ENCODE data around the gene ELF2. TPM values are rescaled to one million over a fixed set of nuclear protein-coding genes. Genes with fewer than 3 reads are reported as not detected.
A peak's percentile ranks its signal among the peaks of the same experiment; 100 is the strongest.

ELF2 gene
- polyA plus RNA-seq, 1 donor from 2014 or later = 105 TPM

DNA sequence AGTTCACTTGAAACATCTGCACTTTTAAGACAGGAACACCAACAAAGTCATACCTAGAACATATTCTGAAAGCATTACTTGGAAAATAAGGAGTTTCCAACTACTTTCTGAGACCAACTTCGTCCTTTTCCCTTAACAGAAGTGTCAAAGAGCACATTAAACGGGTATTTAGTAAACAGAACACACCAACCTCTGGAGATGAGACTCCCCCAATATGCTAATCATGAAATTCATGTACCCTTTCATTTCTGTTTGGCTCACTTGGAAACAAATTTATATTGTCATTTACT lies 92.3 kb downstream of the ELF2 start:
- Histone ChIP-seq H3K9ac (ENCODE audit: low read length) (peak overlapping the region; percentile 76), H3K27ac (ENCODE audit: low read length) (peak overlapping the region; percentile 62), H3K9me3 (ENCODE audit: low read length) (no peaks in the 10 kb centered on the region), H3K9me2 (ENCODE audit: insufficient read depth, low read length) (no peaks in the 10 kb centered on the region), H3K36me3 (ENCODE audit: insufficient read depth, low read length) (no peaks in the 10 kb centered on the region), H2AFZ (ENCODE audit: low read depth, low read length) (no peak overlapping the region), H3K79me2 (replicated peaks; ENCODE audit: insufficient read depth, low read length) (peaks cover 18% of the 10 kb centered on the region), H3K4me3 (ENCODE audit: low read length) (peak overlapping the region; percentile 89), H3K4me2 (ENCODE audit: low read length) (peak overlapping the region; percentile 88), H3K27me3 (ENCODE audit: insufficient read depth, low read depth, low read length) (no peaks in the 10 kb centered on the region), H3F3A (ENCODE audit: insufficient read depth, low read length, poor library complexity, severe bottlenecking) (peaks cover 7% of the 10 kb centered on the region), H4K20me1 (ENCODE audit: insufficient read depth) (no peaks in the 10 kb centered on the region)
- TF ChIP-seq POLR2AphosphoS5 (IDR thresholded peaks at IDR 0.05) = no peak

- H4K20me1 ChIP-seq (ENCODE audit: insufficient read depth) = no peaks in the 10 kb centered on the region
- peak overlapping the region; percentile 25 for H2AFZ ChIP-seq (ENCODE audit: low read depth, low read length)
- H3K4me2 ChIP-seq (ENCODE audit: low read length) = peak overlapping the region; percentile 88
- H3K9me2 ChIP-seq (ENCODE audit: insufficient read depth, low read length) = no peaks in the 10 kb centered on the region
- no peaks in the 10 kb centered on the region for H3K36me3 ChIP-seq (ENCODE audit: insufficient read depth, low read length)
- TF ChIP-seq TAF1 (IDR thresholded peaks at IDR 0.05; ENCODE audit: low read depth) (no peak), EZH2 (IDR thresholded peaks at IDR 0.05; ENCODE audit: borderline replicate concordance, insufficient read depth, low read length, poor library complexity, severe bottlenecking) (no peak), EP300 (conservative IDR thresholded peaks at IDR 0.05; ENCODE audit: poor library complexity, severe bottlenecking) (peak; percentile 39), POLR2AphosphoS5 (IDR thresholded peaks at IDR 0.05) (peak; percentile 62), SMC3 (conservative IDR thresholded peaks at IDR 0.05; ENCODE audit: poor library complexity) (no peak), RAD21 (conservative IDR thresholded peaks at IDR 0.05) (peak; percentile 27), MXI1 (conservative IDR thresholded peaks at IDR 0.05; ENCODE audit: poor library complexity, severe bottlenecking) (peak; percentile 80), CTCF (IDR thresholded peaks at IDR 0.05; ENCODE audit: poor library complexity, severe bottlenecking) (peak; percentile 76)
- TF ChIP-seq, protein P1, sequence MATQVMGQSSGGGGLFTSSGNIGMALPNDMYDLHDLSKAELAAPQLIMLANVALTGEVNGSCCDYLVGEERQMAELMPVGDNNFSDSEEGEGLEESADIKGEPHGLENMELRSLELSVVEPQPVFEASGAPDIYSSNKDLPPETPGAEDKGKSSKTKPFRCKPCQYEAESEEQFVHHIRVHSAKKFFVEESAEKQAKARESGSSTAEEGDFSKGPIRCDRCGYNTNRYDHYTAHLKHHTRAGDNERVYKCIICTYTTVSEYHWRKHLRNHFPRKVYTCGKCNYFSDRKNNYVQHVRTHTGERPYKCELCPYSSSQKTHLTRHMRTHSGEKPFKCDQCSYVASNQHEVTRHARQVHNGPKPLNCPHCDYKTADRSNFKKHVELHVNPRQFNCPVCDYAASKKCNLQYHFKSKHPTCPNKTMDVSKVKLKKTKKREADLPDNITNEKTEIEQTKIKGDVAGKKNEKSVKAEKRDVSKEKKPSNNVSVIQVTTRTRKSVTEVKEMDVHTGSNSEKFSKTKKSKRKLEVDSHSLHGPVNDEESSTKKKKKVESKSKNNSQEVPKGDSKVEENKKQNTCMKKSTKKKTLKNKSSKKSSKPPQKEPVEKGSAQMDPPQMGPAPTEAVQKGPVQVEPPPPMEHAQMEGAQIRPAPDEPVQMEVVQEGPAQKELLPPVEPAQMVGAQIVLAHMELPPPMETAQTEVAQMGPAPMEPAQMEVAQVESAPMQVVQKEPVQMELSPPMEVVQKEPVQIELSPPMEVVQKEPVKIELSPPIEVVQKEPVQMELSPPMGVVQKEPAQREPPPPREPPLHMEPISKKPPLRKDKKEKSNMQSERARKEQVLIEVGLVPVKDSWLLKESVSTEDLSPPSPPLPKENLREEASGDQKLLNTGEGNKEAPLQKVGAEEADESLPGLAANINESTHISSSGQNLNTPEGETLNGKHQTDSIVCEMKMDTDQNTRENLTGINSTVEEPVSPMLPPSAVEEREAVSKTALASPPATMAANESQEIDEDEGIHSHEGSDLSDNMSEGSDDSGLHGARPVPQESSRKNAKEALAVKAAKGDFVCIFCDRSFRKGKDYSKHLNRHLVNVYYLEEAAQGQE (IDR thresholded peaks at IDR 0.05; ENCODE audit: borderline replicate concordance) = peak; percentile 45
- no peaks in the 10 kb centered on the region for H3K27me3 ChIP-seq (ENCODE audit: insufficient read depth, low read depth, low read length)
- peak overlapping the region; percentile 89 for H3K4me3 ChIP-seq (ENCODE audit: low read length)
- peaks cover 7% of the 10 kb centered on the region for H3F3A ChIP-seq (ENCODE audit: insufficient read depth, low read length, poor library complexity, severe bottlenecking)
- no peaks in the 10 kb centered on the region for H3K9me3 ChIP-seq (ENCODE audit: low read length)
- H3K9ac ChIP-seq (ENCODE audit: low read length) = peak overlapping the region; percentile 76
- H3K27ac ChIP-seq (ENCODE audit: low read length) = peak overlapping the region; percentile 85
- peaks cover 23% of the 10 kb centered on the region for H3K79me2 ChIP-seq (replicated peaks; ENCODE audit: insufficient read depth, low read length)
These were observed 92.8 kb downstream of the ELF2 start for GRCh38 chr4:139083956-139084803.

Measured in neural cell (in vitro differentiated cells).